Measurements from ENCODE around the gene ITGB7. TPM values are rescaled to one million over a fixed set of nuclear protein-coding genes. Genes with fewer than 3 reads are reported as not detected.
"Not testable (repeated sequence)": the region's sequence is repeated elsewhere in the genome, so short reads cannot be mapped to it uniquely, and the experiment has no call there.

The ITGB7 gene
- total RNA-seq, 1 experiment from 2014 or later: 0.98 TPM

DNA sequence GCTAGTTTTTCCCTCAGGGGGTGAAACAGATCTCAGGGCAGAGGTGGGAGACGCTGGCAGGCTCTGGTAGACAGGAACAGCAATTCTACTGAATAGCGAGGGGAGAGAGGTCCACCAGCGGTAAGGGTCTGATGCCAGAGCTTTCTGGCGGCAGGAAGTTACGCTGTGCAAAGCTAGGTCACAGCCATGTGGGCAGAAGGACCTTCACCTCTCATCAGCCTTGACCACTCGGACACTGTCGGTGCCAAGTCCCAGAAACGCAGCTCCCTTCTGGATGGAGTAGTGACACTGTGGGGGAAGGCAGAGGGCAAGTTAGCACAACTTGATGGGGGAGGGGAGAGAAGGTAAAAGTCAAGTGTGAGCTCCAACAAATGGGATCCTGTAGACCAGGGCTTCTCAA, 36.8 kb downstream of the ITGB7 start:
- no peaks in the 10 kb centered on the region for H3K36me3 ChIP-seq (ENCODE audit: control insufficient read depth, insufficient read depth, low read length)
- BruUV-seq (replicated peaks): no TSS peak
- ChIA-PET POLR2A (interaction anchor here (0.9 kb wide), 1 partner anchor 18 kb away, joined by 7 read pairs; no protein-coding TSS in a partner anchor), CTCF (interaction anchor here (0.6 to 1.2 kb wide), 2 partner anchors 11 to 101 kb away, joined by 3 to 10 read pairs; no protein-coding TSS in a partner anchor)
- TF ChIP-seq SIN3A (IDR thresholded peaks at IDR 0.05; ENCODE audit: borderline replicate concordance, insufficient read depth, low read depth, low read length) (no peak), POLR2AphosphoS5 (IDR thresholded peaks at IDR 0.05; ENCODE audit: low read depth, low read length) (no peak)
- H3K27me3 ChIP-seq (ENCODE audit: control insufficient read depth, insufficient read depth, low read length): no peaks in the 10 kb centered on the region
- in situ Hi-C loops (cut with HindIII; ENCODE audit: low pct_unique_long_range_greater_than_20kb, low sequenced_read_pairs) (no loop called here), intact Hi-C loops (cut with micrococcal nuclease; ENCODE audit: unreplicated experiment) (no loop called here)
- H3K4me3 ChIP-seq (ENCODE audit: low read depth in 2 of 2, low read length in 2 of 2): no peak overlapping the region
- DNase-seq (ENCODE audit: low read depth, low spot score): no peak
- no peak for ATAC-seq
- no peak overlapping the region for H3K27ac ChIP-seq (ENCODE audit: low read length)
- no peaks in the 10 kb centered on the region for H3K9me3 ChIP-seq (ENCODE audit: control insufficient read depth, insufficient read depth, low read depth, low read length)
- peaks cover 6% of the 10 kb centered on the region for H3K4me1 ChIP-seq (ENCODE audit: control insufficient read depth, insufficient read depth, low read length)

- ChIA-PET CTCF (no interaction called here), POLR2A (no interaction called here)
- no peaks in the 10 kb centered on the region for H3K9me3 ChIP-seq (ENCODE audit: control insufficient read depth, insufficient read depth, low read depth, low read length)
- no peak overlapping the region for H3K27ac ChIP-seq (ENCODE audit: low read length)
- DNase-seq (ENCODE audit: low read depth, low spot score) (no peak), ATAC-seq (no peak)
- no TSS peak for BruUV-seq (replicated peaks)
- intact Hi-C loops (cut with micrococcal nuclease; ENCODE audit: unreplicated experiment): no loop called here
- in situ Hi-C loops (cut with HindIII; ENCODE audit: low pct_unique_long_range_greater_than_20kb, low sequenced_read_pairs): no loop called here
- H3K27me3 ChIP-seq (ENCODE audit: control insufficient read depth, insufficient read depth, low read length): no peaks in the 10 kb centered on the region
- TF ChIP-seq TCF7L2 (IDR thresholded peaks at IDR 0.05; ENCODE audit: low read depth, low read length): no peak
- no peak for TF ChIP-seq CTCF (IDR thresholded peaks at IDR 0.05)
- TF ChIP-seq, protein P1, sequence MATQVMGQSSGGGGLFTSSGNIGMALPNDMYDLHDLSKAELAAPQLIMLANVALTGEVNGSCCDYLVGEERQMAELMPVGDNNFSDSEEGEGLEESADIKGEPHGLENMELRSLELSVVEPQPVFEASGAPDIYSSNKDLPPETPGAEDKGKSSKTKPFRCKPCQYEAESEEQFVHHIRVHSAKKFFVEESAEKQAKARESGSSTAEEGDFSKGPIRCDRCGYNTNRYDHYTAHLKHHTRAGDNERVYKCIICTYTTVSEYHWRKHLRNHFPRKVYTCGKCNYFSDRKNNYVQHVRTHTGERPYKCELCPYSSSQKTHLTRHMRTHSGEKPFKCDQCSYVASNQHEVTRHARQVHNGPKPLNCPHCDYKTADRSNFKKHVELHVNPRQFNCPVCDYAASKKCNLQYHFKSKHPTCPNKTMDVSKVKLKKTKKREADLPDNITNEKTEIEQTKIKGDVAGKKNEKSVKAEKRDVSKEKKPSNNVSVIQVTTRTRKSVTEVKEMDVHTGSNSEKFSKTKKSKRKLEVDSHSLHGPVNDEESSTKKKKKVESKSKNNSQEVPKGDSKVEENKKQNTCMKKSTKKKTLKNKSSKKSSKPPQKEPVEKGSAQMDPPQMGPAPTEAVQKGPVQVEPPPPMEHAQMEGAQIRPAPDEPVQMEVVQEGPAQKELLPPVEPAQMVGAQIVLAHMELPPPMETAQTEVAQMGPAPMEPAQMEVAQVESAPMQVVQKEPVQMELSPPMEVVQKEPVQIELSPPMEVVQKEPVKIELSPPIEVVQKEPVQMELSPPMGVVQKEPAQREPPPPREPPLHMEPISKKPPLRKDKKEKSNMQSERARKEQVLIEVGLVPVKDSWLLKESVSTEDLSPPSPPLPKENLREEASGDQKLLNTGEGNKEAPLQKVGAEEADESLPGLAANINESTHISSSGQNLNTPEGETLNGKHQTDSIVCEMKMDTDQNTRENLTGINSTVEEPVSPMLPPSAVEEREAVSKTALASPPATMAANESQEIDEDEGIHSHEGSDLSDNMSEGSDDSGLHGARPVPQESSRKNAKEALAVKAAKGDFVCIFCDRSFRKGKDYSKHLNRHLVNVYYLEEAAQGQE (IDR thresholded peaks at IDR 0.05; ENCODE audit: insufficient read depth in 1 of 2, low read depth in 2 of 2, low read length in 1 of 2): no peak
- no peak for TF ChIP-seq POLR2AphosphoS5 (IDR thresholded peaks at IDR 0.05; ENCODE audit: low read depth, low read length)
- no peak overlapping the region for H3K4me3 ChIP-seq (ENCODE audit: low read depth in 2 of 2, low read length in 2 of 2)
- peaks cover under 1% of the 10 kb centered on the region; the same call in 1 of the 2 replicates for H3K4me1 ChIP-seq (ENCODE audit: control insufficient read depth, insufficient read depth, low read length)
- no peaks in the 10 kb centered on the region for H3K36me3 ChIP-seq (ENCODE audit: control insufficient read depth, insufficient read depth, low read length)
Measured at GRCh38 chr12:53169644-53170043, 37.4 kb downstream of the ITGB7 start.

DNA sequence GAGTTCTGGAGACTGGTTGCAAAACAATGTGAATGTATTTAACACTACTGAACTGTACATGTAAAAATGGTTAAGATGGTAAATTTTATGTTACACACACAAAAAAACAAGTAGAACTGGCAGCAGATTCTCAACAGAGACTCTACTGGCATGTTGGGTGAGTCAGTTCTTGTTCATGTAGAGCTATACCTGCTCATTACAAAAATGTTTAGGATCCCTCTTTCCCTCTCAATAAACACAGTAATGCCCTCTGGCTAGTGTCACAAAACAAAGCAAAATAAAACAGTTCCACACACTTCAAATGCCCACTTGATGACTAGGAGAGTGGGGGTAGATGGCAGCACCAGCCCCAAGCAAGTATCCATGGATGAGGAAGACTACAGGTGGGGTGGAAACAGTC, 40.2 kb downstream of the ITGB7 start:
- no peak for DNase-seq (ENCODE audit: low read depth, low spot score)
- no peak for TF ChIP-seq CTCF (IDR thresholded peaks at IDR 0.05)
- in situ Hi-C loops (cut with HindIII; ENCODE audit: low pct_unique_long_range_greater_than_20kb, low sequenced_read_pairs) (no loop called here), intact Hi-C loops (cut with micrococcal nuclease; ENCODE audit: unreplicated experiment) (no loop called here)
- CTCF ChIA-PET: no interaction called here
- Histone ChIP-seq H3K27me3 (ENCODE audit: control insufficient read depth, insufficient read depth, low read length) (no peaks in the 10 kb centered on the region), H3K4me1 (ENCODE audit: control insufficient read depth, insufficient read depth, low read length) (no peaks in the 10 kb centered on the region), H3K4me3 (ENCODE audit: low read depth in 2 of 2, low read length in 2 of 2) (no peak overlapping the region), H3K27ac (ENCODE audit: low read length) (no peak overlapping the region), H3K36me3 (ENCODE audit: control insufficient read depth, insufficient read depth, low read length) (no peaks in the 10 kb centered on the region), H3K9me3 (ENCODE audit: control insufficient read depth, insufficient read depth, low read depth, low read length) (no peaks in the 10 kb centered on the region)
- BruUV-seq (replicated peaks): no TSS peak
- POLR2A ChIA-PET: no interaction called here
- no peak for ATAC-seq

DNA sequence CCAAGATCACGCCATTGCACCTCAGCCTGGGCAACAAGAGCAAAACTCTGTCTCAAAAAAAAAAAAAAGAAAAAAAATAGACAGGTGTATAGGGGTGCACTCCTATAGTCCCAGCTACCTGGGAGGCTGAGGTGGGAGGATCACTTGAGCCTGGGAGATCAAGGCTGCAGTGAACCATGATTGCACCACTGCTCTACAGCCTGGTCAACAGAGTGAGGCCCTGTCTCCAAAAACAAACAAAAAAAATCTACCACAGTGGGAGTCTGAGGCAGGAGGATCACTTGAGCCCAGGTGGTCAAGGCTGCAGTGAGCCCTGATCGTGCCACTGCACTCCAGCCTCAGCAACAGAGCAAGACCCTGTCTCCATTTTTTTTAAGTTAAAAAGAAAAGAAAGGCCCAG, 44.0 kb downstream of the ITGB7 start:
- intact Hi-C loops (cut with micrococcal nuclease; ENCODE audit: unreplicated experiment); H3K27me3 ChIP-seq (ENCODE audit: control insufficient read depth, insufficient read depth, low read length); H3K4me3 ChIP-seq (ENCODE audit: low read depth in 2 of 2, low read length in 2 of 2); DNase-seq (ENCODE audit: low read depth, low spot score); in situ Hi-C loops (cut with HindIII; ENCODE audit: low pct_unique_long_range_greater_than_20kb, low sequenced_read_pairs); H3K27ac ChIP-seq (ENCODE audit: low read length); CTCF ChIA-PET; POLR2A ChIA-PET; H3K4me1 ChIP-seq (ENCODE audit: control insufficient read depth, insufficient read depth, low read length); H3K9me3 ChIP-seq (ENCODE audit: control insufficient read depth, insufficient read depth, low read depth, low read length); ATAC-seq; BruUV-seq (replicated peaks); H3K36me3 ChIP-seq (ENCODE audit: control insufficient read depth, insufficient read depth, low read length): not testable (repeated sequence)

Measured in Panc1 (cell line).